ENCODE data around the gene STING1. TPM values are rescaled to one million over a fixed set of nuclear protein-coding genes. Genes with fewer than 3 reads are reported as not detected.
"Not testable (repeated sequence)": the region's sequence is repeated elsewhere in the genome, so short reads cannot be mapped to it uniquely, and the experiment has no call there.

Gene STING1
- 2.9 TPM for polyA plus RNA-seq (2013, experiment 1 of 2)
- 1.9 TPM for polyA plus RNA-seq (2013, experiment 2 of 2)

- no peaks in the 10 kb centered on the region for H3K9me3 ChIP-seq (ENCODE audit: control insufficient read depth, low read length)
- no peaks in the 10 kb centered on the region for H3K36me3 ChIP-seq (ENCODE audit: control insufficient read depth, insufficient read depth, low read length)
- H3K27ac ChIP-seq (ENCODE audit: low read depth, low read length, severe bottlenecking), result no peak within 1 kb of the TSS
- no peak within 1 kb of the TSS for H3K4me3 ChIP-seq (ENCODE audit: extremely low read depth, insufficient read depth, low read length, poor library complexity, severe bottlenecking)
- H3K4me1 ChIP-seq (ENCODE audit: control insufficient read depth, insufficient read depth, low read length, poor library complexity, severe bottlenecking), result no peaks in the 10 kb centered on the region
- WGBS, 2 experiments (ENCODE audit: insufficient coverage in 2 of 2), result 89 to 93% methylated on average over 15 of the region's 19 CpGs
Measured at GRCh38 chr5:139482050-139482889, at the start of gene STING1. STING1 (minus strand) TSS chr5:139482758; CDS start chr5:139481704, 1,054 bp downstream.

- H3K27ac ChIP-seq (ENCODE audit: low read depth, low read length, severe bottlenecking), result no peak overlapping the region
- WGBS, 2 experiments (ENCODE audit: insufficient coverage in 2 of 2), result 85% methylated on average over 2 of the region's 3 CpGs; no CpG with 5 or more reads in 1 of the 2 experiments
- H3K9me3 ChIP-seq (ENCODE audit: control insufficient read depth, low read length), result no peaks in the 10 kb centered on the region
- H3K4me3 ChIP-seq (ENCODE audit: extremely low read depth, insufficient read depth, low read length, poor library complexity, severe bottlenecking), result no peak overlapping the region
- no peaks in the 10 kb centered on the region for H3K4me1 ChIP-seq (ENCODE audit: control insufficient read depth, insufficient read depth, low read length, poor library complexity, severe bottlenecking)
- H3K36me3 ChIP-seq (ENCODE audit: control insufficient read depth, insufficient read depth, low read length), result no peaks in the 10 kb centered on the region
Measured at GRCh38 chr5:139531772-139532169, 49.2 kb upstream of the STING1 start.

- H3K27ac ChIP-seq (ENCODE audit: low read depth, low read length, severe bottlenecking); H3K4me3 ChIP-seq (ENCODE audit: extremely low read depth, insufficient read depth, low read length, poor library complexity, severe bottlenecking); H3K36me3 ChIP-seq (ENCODE audit: control insufficient read depth, insufficient read depth, low read length); H3K4me1 ChIP-seq (ENCODE audit: control insufficient read depth, insufficient read depth, low read length, poor library complexity, severe bottlenecking); H3K9me3 ChIP-seq (ENCODE audit: control insufficient read depth, low read length): not testable (repeated sequence)
- 100% methylated on average over 1 to 2 of the region's 2 CpGs for WGBS, 2 experiments (ENCODE audit: insufficient coverage in 2 of 2)
Measured at GRCh38 chr5:139530079-139530478, 47.5 kb upstream of the STING1 start.

GRCh38 chr5:139528695-139529094, 46.1 kb upstream of the STING1 start:
- 93 to 94% methylated on average over 3 to 6 of the region's 8 CpGs for WGBS, 2 experiments (ENCODE audit: insufficient coverage in 2 of 2)

GRCh38 chr5:139527896-139528467, 45.4 kb upstream of the STING1 start:
- H3K27ac ChIP-seq (ENCODE audit: low read depth, low read length, severe bottlenecking); H3K4me3 ChIP-seq (ENCODE audit: extremely low read depth, insufficient read depth, low read length, poor library complexity, severe bottlenecking); H3K36me3 ChIP-seq (ENCODE audit: control insufficient read depth, insufficient read depth, low read length); H3K4me1 ChIP-seq (ENCODE audit: control insufficient read depth, insufficient read depth, low read length, poor library complexity, severe bottlenecking); H3K9me3 ChIP-seq (ENCODE audit: control insufficient read depth, low read length): not testable (repeated sequence)
- WGBS, 2 experiments (ENCODE audit: insufficient coverage in 2 of 2), result 68 to 83% methylated on average over 3 of the region's 7 CpGs

More at GRCh38 chr5:139528695-139529094, 46.1 kb upstream of the STING1 start:
- H3K4me3 ChIP-seq (ENCODE audit: extremely low read depth, insufficient read depth, low read length, poor library complexity, severe bottlenecking); H3K36me3 ChIP-seq (ENCODE audit: control insufficient read depth, insufficient read depth, low read length); H3K9me3 ChIP-seq (ENCODE audit: control insufficient read depth, low read length); H3K4me1 ChIP-seq (ENCODE audit: control insufficient read depth, insufficient read depth, low read length, poor library complexity, severe bottlenecking); H3K27ac ChIP-seq (ENCODE audit: low read depth, low read length, severe bottlenecking): not testable (repeated sequence)

GRCh38 chr5:139527090-139527470, 44.5 kb upstream of the STING1 start:
- not testable (repeated sequence) for H3K27ac ChIP-seq (ENCODE audit: low read depth, low read length, severe bottlenecking); H3K4me1 ChIP-seq (ENCODE audit: control insufficient read depth, insufficient read depth, low read length, poor library complexity, severe bottlenecking); H3K36me3 ChIP-seq (ENCODE audit: control insufficient read depth, insufficient read depth, low read length); H3K4me3 ChIP-seq (ENCODE audit: extremely low read depth, insufficient read depth, low read length, poor library complexity, severe bottlenecking); H3K9me3 ChIP-seq (ENCODE audit: control insufficient read depth, low read length)
- 75% methylated on average over 2 of the region's 2 CpGs; no CpG with 5 or more reads in 1 of the 2 experiments for WGBS, 2 experiments (ENCODE audit: insufficient coverage in 2 of 2)

- not testable (repeated sequence) for H3K27ac ChIP-seq (ENCODE audit: low read depth, low read length, severe bottlenecking); H3K36me3 ChIP-seq (ENCODE audit: control insufficient read depth, insufficient read depth, low read length); H3K4me1 ChIP-seq (ENCODE audit: control insufficient read depth, insufficient read depth, low read length, poor library complexity, severe bottlenecking); H3K9me3 ChIP-seq (ENCODE audit: control insufficient read depth, low read length); H3K4me3 ChIP-seq (ENCODE audit: extremely low read depth, insufficient read depth, low read length, poor library complexity, severe bottlenecking)
- WGBS, 2 experiments (ENCODE audit: insufficient coverage in 2 of 2), result 50 to 57% methylated on average over 13 to 17 of the region's 22 CpGs
Measured at GRCh38 chr5:139526309-139527089, 43.9 kb upstream of the STING1 start.

GRCh38 chr5:139525586-139526308, 43.2 kb upstream of the STING1 start:
- H3K4me3 ChIP-seq (ENCODE audit: extremely low read depth, insufficient read depth, low read length, poor library complexity, severe bottlenecking); H3K27ac ChIP-seq (ENCODE audit: low read depth, low read length, severe bottlenecking): not testable (repeated sequence)

GRCh38 chr5:139524940-139525585, 42.5 kb upstream of the STING1 start:
- Histone ChIP-seq H3K4me3 (ENCODE audit: extremely low read depth, insufficient read depth, low read length, poor library complexity, severe bottlenecking) (no peak overlapping the region), H3K9me3 (ENCODE audit: control insufficient read depth, low read length) (no peaks in the 10 kb centered on the region), H3K27ac (ENCODE audit: low read depth, low read length, severe bottlenecking) (no peak overlapping the region), H3K36me3 (ENCODE audit: control insufficient read depth, insufficient read depth, low read length) (no peaks in the 10 kb centered on the region), H3K4me1 (ENCODE audit: control insufficient read depth, insufficient read depth, low read length, poor library complexity, severe bottlenecking) (no peaks in the 10 kb centered on the region)
- WGBS, 2 experiments (ENCODE audit: insufficient coverage in 2 of 2), result 60% methylated on average over 1 of the region's 2 CpGs; no CpG with 5 or more reads in 1 of the 2 experiments

More at GRCh38 chr5:139525586-139526308, 43.2 kb upstream of the STING1 start:
- not testable (repeated sequence) for H3K9me3 ChIP-seq (ENCODE audit: control insufficient read depth, low read length); H3K36me3 ChIP-seq (ENCODE audit: control insufficient read depth, insufficient read depth, low read length); H3K4me1 ChIP-seq (ENCODE audit: control insufficient read depth, insufficient read depth, low read length, poor library complexity, severe bottlenecking)
- 78 to 100% methylated on average over 3 to 5 of the region's 12 CpGs for WGBS, 2 experiments (ENCODE audit: insufficient coverage in 2 of 2)

GRCh38 chr5:139524446-139524845, 41.9 kb upstream of the STING1 start:
- no peak overlapping the region for H3K4me3 ChIP-seq (ENCODE audit: extremely low read depth, insufficient read depth, low read length, poor library complexity, severe bottlenecking)
- H3K4me1 ChIP-seq (ENCODE audit: control insufficient read depth, insufficient read depth, low read length, poor library complexity, severe bottlenecking), result no peaks in the 10 kb centered on the region
- no peaks in the 10 kb centered on the region for H3K9me3 ChIP-seq (ENCODE audit: control insufficient read depth, low read length)
- no peak overlapping the region for H3K27ac ChIP-seq (ENCODE audit: low read depth, low read length, severe bottlenecking)
- H3K36me3 ChIP-seq (ENCODE audit: control insufficient read depth, insufficient read depth, low read length), result no peaks in the 10 kb centered on the region
- WGBS, 2 experiments (ENCODE audit: insufficient coverage in 2 of 2), result 20% methylated on average over 1 of the region's 4 CpGs; no CpG with 5 or more reads in 1 of the 2 experiments
